Esophagus squamous epithelium (tissue), 4 donors: Measurements from ENCODE around the gene FZR1.

Source experiments
- CTCF ChIP-seq, 6 experiments: fragments of 450-650 bp in 4 of 6; fragments of 200-600 bp in 2 of 6; sonication (generic) in 2 of 6; IDR thresholded peaks; one replicate each; pipeline ENCODE4 v1.5.1; 2016 to 2019; ENCODE audit warnings: antibody characterized with exemption in 6 of 6, mild to moderate bottlenecking in 4 of 6, moderate library complexity in 4 of 6
- POLR2A ChIP-seq, 4 donors: fragments of 450-650 bp; IDR thresholded peaks; one replicate each; pipeline ENCODE4 v1.6.1; 2017; ENCODE audit warnings: antibody characterized with exemption in 4 of 4, mild to moderate bottlenecking in 4 of 4, moderate library complexity in 3 of 4

- TF ChIP-seq CTCF (IDR thresholded peaks at IDR 0.05) (no peak), POLR2A (IDR thresholded peaks at IDR 0.05) (no peak)
These were observed 13.0 kb downstream of the FZR1 start for GRCh38 chr19:3519126-3519525.
